Ishikawa (cell line): ENCODE results near the gene CFAP73.

ENCODE experiments used
- TAF1 ChIP-seq: IDR thresholded peaks from 2 replicates; pipeline ENCODE4 v1.6.1; 2012; ENCODE audit warnings: low read depth, mild to moderate bottlenecking

CFAP73 gene

DNA sequence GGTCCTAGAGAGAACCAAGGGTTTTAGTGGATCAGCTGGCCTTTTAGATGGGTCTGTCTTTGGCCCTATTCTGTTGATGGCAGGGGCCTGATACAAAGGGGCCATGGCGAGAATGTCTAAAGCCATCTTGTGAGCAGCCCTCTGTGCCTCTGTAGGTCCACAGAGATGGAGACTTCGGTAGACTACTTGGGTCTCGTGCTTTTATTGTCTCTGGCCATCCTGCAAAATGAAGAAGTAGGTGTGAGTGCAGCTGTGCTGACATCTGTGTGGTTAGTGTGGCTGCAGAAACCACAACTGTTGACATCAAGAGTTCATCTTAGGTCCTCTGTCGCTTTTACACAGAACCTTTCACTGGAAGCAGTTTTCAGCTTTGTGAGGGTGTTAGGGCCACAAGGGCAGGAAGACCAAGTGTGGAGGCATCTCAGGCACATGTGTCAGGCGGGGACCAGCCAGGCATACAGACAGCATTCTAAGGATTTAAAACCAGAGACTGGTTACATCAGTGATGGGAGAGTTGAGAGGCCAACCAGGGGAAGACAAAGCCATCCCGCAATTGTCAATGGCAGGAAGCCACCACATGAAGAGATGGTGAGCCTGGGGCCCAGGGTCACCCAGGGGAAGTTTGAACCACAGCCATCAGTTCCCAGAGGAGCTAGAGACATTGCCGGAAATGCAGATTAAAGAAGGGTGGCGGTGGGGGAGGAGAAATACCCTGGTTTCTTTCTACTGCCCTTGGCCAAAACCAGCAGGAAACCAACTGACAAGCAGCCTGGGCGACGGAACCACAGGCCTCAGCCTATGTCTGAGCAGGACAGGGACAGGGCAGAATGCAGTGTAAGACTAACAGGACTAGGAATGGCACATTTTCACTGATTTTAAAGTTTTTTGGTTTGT, 58.8 kb downstream of the CFAP73 start:
- no peak for TF ChIP-seq TAF1
